Keratinocyte (primary cell): ENCODE results near the gene GPR157. TPM values are rescaled to one million over a fixed set of nuclear protein-coding genes. Genes with fewer than 3 reads are reported as not detected.

Experiments
- DNase-seq: peaks from one replicate; pipeline ENCODE4 v3.0.0-alpha.2; 2011; ENCODE audit warnings: low read depth, missing footprints, low spot score
- FAIRE-seq: peaks from 2 replicates; lab custom pipeline; 2011; peaks lifted over from hg19 to GRCh38; lab: Jason Lieb, UNC
- H2AFZ ChIP-seq: 2 replicates; pipeline ENCODE4 v1.6.0; 2012; ENCODE audit warnings: low read length, control low read depth, inconsistent platforms; ENCODE audit not compliant: control insufficient read depth
- H3K27ac ChIP-seq: 2 replicates; pipeline ENCODE4 v1.5.1; 2011; ENCODE audit warnings: low read length; ENCODE audit not compliant: control insufficient read depth, insufficient read depth
- H3K27me3 ChIP-seq: 3 replicates; pipeline ENCODE4 v1.6.0; 2011; ENCODE audit warnings: low read length; ENCODE audit not compliant: control insufficient read depth, insufficient read depth; ENCODE audit errors: extremely low read depth
- H3K36me3 ChIP-seq, 2 experiments: 2 replicates in 1 of 2; 3 replicates in 1 of 2; pipeline ENCODE4 v1.5.1; 2011; ENCODE audit warnings: low read length in 2 of 2, mild to moderate bottlenecking in 1 of 2; ENCODE audit not compliant: control insufficient read depth in 2 of 2, insufficient read depth in 2 of 2; ENCODE audit errors: extremely low read depth in 1 of 2
- H3K4me1 ChIP-seq: 3 replicates; pipeline ENCODE4 v1.5.1; 2011; ENCODE audit warnings: low read length; ENCODE audit not compliant: control insufficient read depth, insufficient read depth; ENCODE audit errors: extremely low read depth
- H3K4me2 ChIP-seq: 3 replicates; pipeline ENCODE4 v1.6.0; 2011; ENCODE audit warnings: low read depth, low read length; ENCODE audit not compliant: control insufficient read depth, insufficient read depth; ENCODE audit errors: extremely low read depth
- H3K4me3 ChIP-seq, 3 experiments: fragments of 200-600 bp in 1 of 3; sonication (generic) in 1 of 3; 2 replicates in 2 of 3; 3 replicates in 1 of 3; pipeline ENCODE4 v1.5.1; 2011 to 2016; ENCODE audit warnings: low read length in 3 of 3, mild to moderate bottlenecking in 3 of 3, control low read depth in 2 of 3, inconsistent platforms in 1 of 3, low read depth in 1 of 3, mixed read lengths in 1 of 3, mixed run types in 1 of 3, moderate library complexity in 1 of 3; ENCODE audit not compliant: control insufficient read depth in 2 of 3, insufficient read depth in 2 of 3; ENCODE audit errors: extremely low read depth in 1 of 3
- H3K79me2 ChIP-seq: 2 replicates; pipeline ENCODE4 v1.6.0; 2012; ENCODE audit warnings: low read length; ENCODE audit not compliant: control insufficient read depth, insufficient read depth
- H3K9ac ChIP-seq: 3 replicates; pipeline ENCODE4 v1.6.0; 2011; ENCODE audit warnings: low read length; ENCODE audit not compliant: control insufficient read depth, insufficient read depth; ENCODE audit errors: extremely low read depth
- H3K9me1 ChIP-seq: 3 replicates; pipeline ENCODE4 v1.6.0; 2011; ENCODE audit warnings: low read length; ENCODE audit not compliant: control insufficient read depth, insufficient read depth; ENCODE audit errors: extremely low read depth
- H3K9me3 ChIP-seq: 2 replicates; pipeline ENCODE4 v1.5.1; 2012; ENCODE audit warnings: low read depth, low read length; ENCODE audit not compliant: control insufficient read depth
- H4K20me1 ChIP-seq: 3 replicates; pipeline ENCODE4 v1.6.0; 2011; ENCODE audit warnings: low read length; ENCODE audit not compliant: control insufficient read depth, insufficient read depth; ENCODE audit errors: extremely low read depth
- CTCF ChIP-seq, 3 experiments: IDR thresholded peaks in 1 of 3; conservative IDR thresholded peaks in 1 of 3; optimal IDR thresholded peaks in 1 of 3; 2 replicates in 2 of 3; 3 replicates in 1 of 3; pipeline versions ENCODE3 to v1.5.1; 2011; ENCODE audit warnings: low read length in 3 of 3, mild to moderate bottlenecking in 3 of 3, moderate library complexity in 2 of 3, control low read depth in 1 of 3, inconsistent platforms in 1 of 3; ENCODE audit not compliant: insufficient read depth in 2 of 3; ENCODE audit errors: extremely low read depth in 1 of 3
- EZH2 ChIP-seq: IDR thresholded peaks from one replicate; pipeline ENCODE4 v1.6.1; 2012; ENCODE audit warnings: inconsistent platforms, mild to moderate bottlenecking, low read length, moderate library complexity
- dilution Hi-C: fragments of 300-500 bp; cut with MboI; formaldehyde crosslinking; loops from one replicate; pipeline ENCODE4 v1.7.0; 2020; ENCODE audit warnings: low sequenced_read_pairs; ENCODE audit not compliant: extremely low pct_ligation_motif_present
- polyA plus RNA-seq, 5 experiments: library from polyadenylated mRNA; depleted of rRNA in 3 of 5; stranded (reverse) in 3 of 5; stranded (forward) in 1 of 5; unstranded in 1 of 5; fragments of >200 nt; gene quantifications; 1 replicate in 1 of 5; 2 replicates in 3 of 5; 3 replicates in 1 of 5; pipeline versions ENCODE4 v1.2.1 to v1.2.3, GENCODE V29; 2011 to 2012; ENCODE audit warnings: missing spikeins in 2 of 5, low read depth in 1 of 5, low replicate concordance in 1 of 5

Gene GPR157
- polyA plus RNA-seq, 1 donor (not counting 4 experiments of a cell fraction or from before 2014, with no cell fraction given) = 6.5 TPM

GRCh38 chr1:9143250-9143649 lies 14.3 kb upstream of the GPR157 start:
- no peaks in the 10 kb centered on the region for H3K9me1 ChIP-seq
- FAIRE-seq (peak; percentile 77), DNase-seq (no peak)
- no peak overlapping the region for H3K9ac ChIP-seq
- no peaks in the 10 kb centered on the region for H4K20me1 ChIP-seq
- no peak overlapping the region for H3K27ac ChIP-seq
- no peak overlapping the region for H3K4me3 ChIP-seq
- no peak overlapping the region for H3K4me2 ChIP-seq
- dilution Hi-C loops = no loop called here
- no peaks in the 10 kb centered on the region for H3K27me3 ChIP-seq
- no peaks in the 10 kb centered on the region for H3K4me1 ChIP-seq
- TF ChIP-seq EZH2 = no peak
- no peak for TF ChIP-seq CTCF (optimal IDR thresholded peaks at IDR 0.05 in 1 of 3, IDR thresholded peaks at IDR 0.05 in 1 of 3, conservative IDR thresholded peaks at IDR 0.05 in 1 of 3; ENCODE audit: extremely low read depth in 1 of 3, insufficient read depth in 2 of 3, low read length in 3 of 3)
- H3K9me3 ChIP-seq = no peaks in the 10 kb centered on the region
- no peaks in the 10 kb centered on the region for H3K36me3 ChIP-seq
- no peaks in the 10 kb centered on the region for H3K79me2 ChIP-seq
- H2AFZ ChIP-seq = no peak overlapping the region

- Histone ChIP-seq H3K9me1 (no peaks in the 10 kb centered on the region), H2AFZ (no peak overlapping the region), H3K27me3 (no peaks in the 10 kb centered on the region), H3K9me3 (no peaks in the 10 kb centered on the region), H3K4me1 (no peaks in the 10 kb centered on the region), H4K20me1 (no peaks in the 10 kb centered on the region), H3K27ac (no peak overlapping the region), H3K4me3 (no peak overlapping the region), H3K4me2 (no peak overlapping the region), H3K9ac (no peak overlapping the region), H3K36me3 (no peaks in the 10 kb centered on the region), H3K79me2 (no peaks in the 10 kb centered on the region)
- dilution Hi-C loops = no loop called here
- FAIRE-seq (no peak), DNase-seq (no peak)
- TF ChIP-seq CTCF (optimal IDR thresholded peaks at IDR 0.05 in 1 of 3, IDR thresholded peaks at IDR 0.05 in 1 of 3, conservative IDR thresholded peaks at IDR 0.05 in 1 of 3; ENCODE audit: extremely low read depth in 1 of 3, insufficient read depth in 2 of 3, low read length in 3 of 3) = no peak
- no peak for TF ChIP-seq EZH2
Measured at GRCh38 chr1:9139930-9140329, 11.0 kb upstream of the GPR157 start.
